ENCODE measurements around the gene PPP1CB.

Gene PPP1CB

GRCh38 chr2:28707592-28707991 is 44.0 kb upstream of the PPP1CB start:
- no CpG with 5 or more reads among the region's 1 CpG for WGBS (ENCODE audit: extremely low coverage, insufficient coverage, low lambda C conversion rate)
- Histone ChIP-seq H3K27me3 (ENCODE audit: insufficient read depth, low read length, poor library complexity) (no peaks in the 10 kb centered on the region), H2BK15ac (replicated peaks; ENCODE audit: low read depth) (no peak overlapping the region), H2BK120ac (ENCODE audit: low read depth, low read length) (no peak overlapping the region), H3K56ac (ENCODE audit: low read length) (no peak overlapping the region), H3K23ac (ENCODE audit: low read length) (no peak overlapping the region), H3K9ac (ENCODE audit: low read length) (no peak overlapping the region), H4K5ac (ENCODE audit: low read length) (no peak overlapping the region), H2AK5ac (ENCODE audit: low read length) (no peak overlapping the region), H3K18ac (ENCODE audit: low read length) (no peak overlapping the region), H3K27ac (ENCODE audit: low read depth, low read length) (no peak overlapping the region), H3K36me3 (ENCODE audit: control insufficient read depth, insufficient read depth, low read length) (no peaks in the 10 kb centered on the region), H3K79me2 (ENCODE audit: control insufficient read depth, insufficient read depth, low read length) (no peaks in the 10 kb centered on the region), H3K4ac (ENCODE audit: low read depth, low read length) (no peak overlapping the region), H4K8ac (ENCODE audit: low read depth, low read length) (no peak overlapping the region), H3K4me1 (ENCODE audit: control insufficient read depth, low read depth, low read length) (no peaks in the 10 kb centered on the region), H3K79me1 (ENCODE audit: low read length) (no peaks in the 10 kb centered on the region), H3K4me2 (ENCODE audit: low read length) (no peak overlapping the region), H3K4me3 (ENCODE audit: low read length) (no peak overlapping the region), H2BK5ac (ENCODE audit: low read length) (no peak overlapping the region)
- DNase-seq: no peak

- Histone ChIP-seq H3K23ac (ENCODE audit: low read length) (no peak overlapping the region), H3K56ac (ENCODE audit: low read length) (no peak overlapping the region), H4K5ac (ENCODE audit: low read length) (no peak overlapping the region), H3K36me3 (ENCODE audit: control insufficient read depth, insufficient read depth, low read length) (no peaks in the 10 kb centered on the region), H2BK15ac (replicated peaks; ENCODE audit: low read depth) (no peak overlapping the region), H3K9ac (ENCODE audit: low read length) (no peak overlapping the region), H3K79me1 (ENCODE audit: low read length) (no peaks in the 10 kb centered on the region), H3K18ac (ENCODE audit: low read length) (no peak overlapping the region), H2BK5ac (ENCODE audit: low read length) (no peak overlapping the region), H2AK5ac (ENCODE audit: low read length) (no peak overlapping the region), H3K4me2 (ENCODE audit: low read length) (no peak overlapping the region), H3K4me3 (ENCODE audit: low read length) (no peak overlapping the region), H3K79me2 (ENCODE audit: control insufficient read depth, insufficient read depth, low read length) (no peaks in the 10 kb centered on the region), H3K27ac (ENCODE audit: low read depth, low read length) (no peak overlapping the region), H2BK120ac (ENCODE audit: low read depth, low read length) (no peak overlapping the region), H3K4me1 (ENCODE audit: control insufficient read depth, low read depth, low read length) (no peaks in the 10 kb centered on the region), H4K8ac (ENCODE audit: low read depth, low read length) (no peak overlapping the region), H3K27me3 (ENCODE audit: insufficient read depth, low read length, poor library complexity) (no peaks in the 10 kb centered on the region), H3K4ac (ENCODE audit: low read depth, low read length) (no peak overlapping the region)
- DNase-seq: no peak
- WGBS (ENCODE audit: extremely low coverage, insufficient coverage, low lambda C conversion rate): no CpG with 5 or more reads among the region's 8 CpGs
These were observed 42.5 kb upstream of the PPP1CB start for GRCh38 chr2:28709101-28709500.

GRCh38 chr2:28710545-28710944 is 41.1 kb upstream of the PPP1CB start:
- H3K79me1 ChIP-seq (ENCODE audit: low read length): no peaks in the 10 kb centered on the region

GRCh38 chr2:28713577-28714298 is 37.9 kb upstream of the PPP1CB start:
- Histone ChIP-seq H3K27ac (ENCODE audit: low read depth, low read length) (no peak overlapping the region), H3K18ac (ENCODE audit: low read length) (no peak overlapping the region), H2AK5ac (ENCODE audit: low read length) (no peak overlapping the region), H2BK120ac (ENCODE audit: low read depth, low read length) (no peak overlapping the region), H3K4me3 (ENCODE audit: low read length) (no peak overlapping the region), H2BK15ac (replicated peaks; ENCODE audit: low read depth) (no peak overlapping the region), H3K9ac (ENCODE audit: low read length) (no peak overlapping the region), H4K5ac (ENCODE audit: low read length) (no peak overlapping the region), H3K23ac (ENCODE audit: low read length) (no peak overlapping the region), H3K4ac (ENCODE audit: low read depth, low read length) (no peak overlapping the region), H3K4me1 (ENCODE audit: control insufficient read depth, low read depth, low read length) (no peaks in the 10 kb centered on the region), H3K36me3 (ENCODE audit: control insufficient read depth, insufficient read depth, low read length) (no peaks in the 10 kb centered on the region), H3K27me3 (ENCODE audit: insufficient read depth, low read length, poor library complexity) (no peaks in the 10 kb centered on the region), H3K79me2 (ENCODE audit: control insufficient read depth, insufficient read depth, low read length) (no peaks in the 10 kb centered on the region), H2BK5ac (ENCODE audit: low read length) (no peak overlapping the region), H4K8ac (ENCODE audit: low read depth, low read length) (no peak overlapping the region), H3K56ac (ENCODE audit: low read length) (no peak overlapping the region), H3K79me1 (ENCODE audit: low read length) (no peaks in the 10 kb centered on the region), H3K4me2 (ENCODE audit: low read length) (no peak overlapping the region)
- DNase-seq: no peak
- no CpG with 5 or more reads among the region's 8 CpGs for WGBS (ENCODE audit: extremely low coverage, insufficient coverage, low lambda C conversion rate)

More at GRCh38 chr2:28710545-28710944, 41.1 kb upstream of the PPP1CB start:
- Histone ChIP-seq H4K8ac (ENCODE audit: low read depth, low read length) (no peak overlapping the region), H4K5ac (ENCODE audit: low read length) (no peak overlapping the region), H3K9ac (ENCODE audit: low read length) (no peak overlapping the region), H3K4me1 (ENCODE audit: control insufficient read depth, low read depth, low read length) (no peaks in the 10 kb centered on the region), H3K27ac (ENCODE audit: low read depth, low read length) (no peak overlapping the region), H2AK5ac (ENCODE audit: low read length) (no peak overlapping the region), H2BK5ac (ENCODE audit: low read length) (no peak overlapping the region), H3K4ac (ENCODE audit: low read depth, low read length) (no peak overlapping the region), H3K4me2 (ENCODE audit: low read length) (no peak overlapping the region), H3K23ac (ENCODE audit: low read length) (no peak overlapping the region), H3K79me2 (ENCODE audit: control insufficient read depth, insufficient read depth, low read length) (no peaks in the 10 kb centered on the region), H3K27me3 (ENCODE audit: insufficient read depth, low read length, poor library complexity) (no peaks in the 10 kb centered on the region), H3K56ac (ENCODE audit: low read length) (no peak overlapping the region), H3K18ac (ENCODE audit: low read length) (no peak overlapping the region), H3K36me3 (ENCODE audit: control insufficient read depth, insufficient read depth, low read length) (no peaks in the 10 kb centered on the region), H2BK120ac (ENCODE audit: low read depth, low read length) (no peak overlapping the region), H2BK15ac (replicated peaks; ENCODE audit: low read depth) (no peak overlapping the region), H3K4me3 (ENCODE audit: low read length) (no peak overlapping the region)
- WGBS (ENCODE audit: extremely low coverage, insufficient coverage, low lambda C conversion rate): no CpG with 5 or more reads among the region's 4 CpGs
- no peak for DNase-seq

DNA sequence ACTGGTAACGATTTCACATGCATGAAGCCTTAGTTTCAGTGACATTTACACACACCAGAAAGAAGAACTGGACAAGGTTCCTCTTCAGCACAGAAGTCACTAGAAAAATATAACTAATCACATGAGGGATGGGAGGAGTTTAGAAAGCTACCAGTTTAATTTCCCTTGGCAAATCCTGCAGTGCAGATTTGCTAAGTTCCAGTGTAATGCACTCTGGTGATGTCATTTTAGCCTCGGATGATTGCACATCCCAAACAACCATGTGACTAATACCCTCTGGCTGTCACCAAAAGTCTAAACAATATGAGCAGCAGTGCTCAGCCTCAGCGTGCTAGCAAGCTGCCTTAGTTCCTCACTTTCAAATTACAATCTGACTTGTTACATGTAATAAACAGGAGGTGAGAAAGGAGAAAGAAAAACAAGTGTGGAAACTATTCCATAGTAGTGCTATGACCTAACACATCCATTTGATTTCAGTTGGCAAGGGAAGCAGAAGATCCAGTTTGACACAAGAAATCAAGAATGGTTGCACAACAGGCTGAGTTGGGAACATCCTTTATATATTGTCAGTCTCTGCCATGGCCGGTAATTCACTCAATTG is 35.3 kb upstream of the PPP1CB start:
- no peak overlapping the region for H3K27ac ChIP-seq (ENCODE audit: low read depth, low read length)

More for the DNA sequence above, 35.3 kb upstream of the PPP1CB start:
- no peak overlapping the region for H2BK5ac ChIP-seq (ENCODE audit: low read length)
- no peak overlapping the region for H3K4ac ChIP-seq (ENCODE audit: low read depth, low read length)
- H3K79me1 ChIP-seq (ENCODE audit: low read length): no peaks in the 10 kb centered on the region
- no peaks in the 10 kb centered on the region for H3K4me1 ChIP-seq (ENCODE audit: control insufficient read depth, low read depth, low read length)
- no peak overlapping the region for H2AK5ac ChIP-seq (ENCODE audit: low read length)
- no peaks in the 10 kb centered on the region for H3K79me2 ChIP-seq (ENCODE audit: control insufficient read depth, insufficient read depth, low read length)
- H4K5ac ChIP-seq (ENCODE audit: low read length): no peak overlapping the region
- H3K9ac ChIP-seq (ENCODE audit: low read length): no peak overlapping the region
- no peak overlapping the region for H3K18ac ChIP-seq (ENCODE audit: low read length)
- H3K23ac ChIP-seq (ENCODE audit: low read length): no peak overlapping the region
- no peak overlapping the region for H3K4me2 ChIP-seq (ENCODE audit: low read length)
- WGBS (ENCODE audit: extremely low coverage, insufficient coverage, low lambda C conversion rate): no CpG with 5 or more reads among the region's 4 CpGs
- H2BK120ac ChIP-seq (ENCODE audit: low read depth, low read length): no peak overlapping the region
- no peak overlapping the region for H2BK15ac ChIP-seq (replicated peaks; ENCODE audit: low read depth)
- H3K56ac ChIP-seq (ENCODE audit: low read length): no peak overlapping the region
- H3K27me3 ChIP-seq (ENCODE audit: insufficient read depth, low read length, poor library complexity): no peaks in the 10 kb centered on the region
- H3K4me3 ChIP-seq (ENCODE audit: low read length): no peak overlapping the region
- no peak overlapping the region for H4K8ac ChIP-seq (ENCODE audit: low read depth, low read length)
- H3K36me3 ChIP-seq (ENCODE audit: control insufficient read depth, insufficient read depth, low read length): no peaks in the 10 kb centered on the region
- DNase-seq: no peak
